Stimulated activated naive CD8-positive, alpha-beta T cell treated with anti-CD3 and anti-CD28 coated beads, Interleukin-15, amount 100 ng/mL, for 72 hours (primary cell): ENCODE results near the gene SLC35E2B.
"Not testable (repeated sequence)": the region's sequence is repeated elsewhere in the genome, so short reads cannot be mapped to it uniquely, and the experiment has no call there.

Source experiments
- ATAC-seq: fragments of 150-1000 bp; cut with Tn5 transposase; 2 replicates; pipeline ENCODE4 v1.10.0; 2021; ENCODE audit warnings: mild to moderate bottlenecking, moderate library complexity
- DNase-seq, 2 donors: peaks; one replicate each; pipeline ENCODE4 v3.0.0; 2021 to 2022
- H3K27ac Mint-ChIP-seq, 2 donors: one replicate each; pipeline ENCODE4 v1.8.0; 2022; ENCODE audit warnings: mild to moderate bottlenecking in 2 of 2, mixed read lengths in 2 of 2, moderate library complexity in 2 of 2
- H3K27me3 Mint-ChIP-seq: one replicate; pipeline ENCODE4 v1.8.0; 2022; ENCODE audit warnings: mixed read lengths
- H3K4me1 Mint-ChIP-seq: one replicate; pipeline ENCODE4 v1.8.0; 2022; ENCODE audit warnings: mild to moderate bottlenecking, mixed read lengths
- H3K4me3 Mint-ChIP-seq, 2 donors: one replicate each; pipeline ENCODE4 v1.8.0; 2022; ENCODE audit warnings: mild to moderate bottlenecking in 2 of 2, mixed read lengths in 2 of 2, moderate library complexity in 1 of 2
- H3K9me3 Mint-ChIP-seq, 2 donors: one replicate each; pipeline ENCODE4 v1.8.0; 2022; ENCODE audit warnings: mixed read lengths in 2 of 2

The SLC35E2B gene

GRCh38 chr1:1715109-1715883 lies 22.7 kb upstream of the SLC35E2B start:
- not testable (repeated sequence) for ATAC-seq, H3K4me3 Mint-ChIP-seq, DNase-seq, H3K9me3 Mint-ChIP-seq, H3K4me1 Mint-ChIP-seq, H3K27me3 Mint-ChIP-seq
- H3K27ac Mint-ChIP-seq, result peak overlapping the region in 1 of 2 donors; percentile 92

- DNase-seq, H3K9me3 Mint-ChIP-seq, H3K27me3 Mint-ChIP-seq, H3K4me1 Mint-ChIP-seq, H3K27ac Mint-ChIP-seq, ATAC-seq, H3K4me3 Mint-ChIP-seq: not testable (repeated sequence)
Measured at GRCh38 chr1:1707897-1708296, 15.3 kb upstream of the SLC35E2B start.

- H3K4me1 Mint-ChIP-seq, H3K9me3 Mint-ChIP-seq, H3K4me3 Mint-ChIP-seq, DNase-seq, H3K27me3 Mint-ChIP-seq, H3K27ac Mint-ChIP-seq, ATAC-seq: not testable (repeated sequence)
Measured at GRCh38 chr1:1707241-1707640, 14.6 kb upstream of the SLC35E2B start.

GRCh38 chr1:1705623-1706022 lies 13.0 kb upstream of the SLC35E2B start:
- not testable (repeated sequence) for ATAC-seq, H3K9me3 Mint-ChIP-seq, H3K27me3 Mint-ChIP-seq, H3K27ac Mint-ChIP-seq, DNase-seq, H3K4me1 Mint-ChIP-seq, H3K4me3 Mint-ChIP-seq

GRCh38 chr1:1704284-1704957 lies 11.8 kb upstream of the SLC35E2B start:
- not testable (repeated sequence) for H3K4me3 Mint-ChIP-seq, DNase-seq, H3K27me3 Mint-ChIP-seq, ATAC-seq, H3K4me1 Mint-ChIP-seq, H3K27ac Mint-ChIP-seq, H3K9me3 Mint-ChIP-seq

GRCh38 chr1:1703796-1704195 lies 11.2 kb upstream of the SLC35E2B start:
- ATAC-seq, result no peak
- H3K27me3 Mint-ChIP-seq, result no peaks in the 10 kb centered on the region
- no peak overlapping the region for H3K4me3 Mint-ChIP-seq
- DNase-seq, result no peak
- no peak overlapping the region for H3K27ac Mint-ChIP-seq
- no peaks in the 10 kb centered on the region for H3K4me1 Mint-ChIP-seq
- no peaks in the 10 kb centered on the region for H3K9me3 Mint-ChIP-seq

- not testable (repeated sequence) for H3K27me3 Mint-ChIP-seq, H3K27ac Mint-ChIP-seq, H3K4me3 Mint-ChIP-seq, DNase-seq, ATAC-seq, H3K4me1 Mint-ChIP-seq, H3K9me3 Mint-ChIP-seq
Measured at GRCh38 chr1:1702506-1702905, 9.9 kb upstream of the SLC35E2B start.

- not testable (repeated sequence) for H3K27me3 Mint-ChIP-seq, DNase-seq, H3K4me3 Mint-ChIP-seq, H3K4me1 Mint-ChIP-seq, H3K9me3 Mint-ChIP-seq, H3K27ac Mint-ChIP-seq, ATAC-seq
Measured at GRCh38 chr1:1700557-1700956, 8.0 kb upstream of the SLC35E2B start.

GRCh38 chr1:1700067-1700466 lies 7.5 kb upstream of the SLC35E2B start:
- not testable (repeated sequence) for H3K4me1 Mint-ChIP-seq, H3K27me3 Mint-ChIP-seq, H3K9me3 Mint-ChIP-seq, H3K27ac Mint-ChIP-seq, DNase-seq, H3K4me3 Mint-ChIP-seq
- ATAC-seq, result peak; percentile 21

- DNase-seq, H3K4me3 Mint-ChIP-seq, H3K27me3 Mint-ChIP-seq, ATAC-seq, H3K9me3 Mint-ChIP-seq, H3K27ac Mint-ChIP-seq, H3K4me1 Mint-ChIP-seq: not testable (repeated sequence)
Measured at GRCh38 chr1:1699061-1699460, 6.5 kb upstream of the SLC35E2B start.

- not testable (repeated sequence) for H3K27me3 Mint-ChIP-seq, H3K4me1 Mint-ChIP-seq, H3K4me3 Mint-ChIP-seq, H3K27ac Mint-ChIP-seq, ATAC-seq, H3K9me3 Mint-ChIP-seq, DNase-seq
Measured at GRCh38 chr1:1697358-1698183, 5.0 kb upstream of the SLC35E2B start.

GRCh38 chr1:1696431-1697357 lies 4.1 kb upstream of the SLC35E2B start:
- not testable (repeated sequence) for H3K27ac Mint-ChIP-seq, H3K27me3 Mint-ChIP-seq, H3K4me1 Mint-ChIP-seq, H3K9me3 Mint-ChIP-seq, DNase-seq, ATAC-seq, H3K4me3 Mint-ChIP-seq

GRCh38 chr1:1692324-1692713 lies 276 bp downstream of the SLC35E2B start:
- H3K27ac Mint-ChIP-seq, result peak overlapping the region in 1 of 2 donors; percentile 99

GRCh38 chr1:1691443-1691842 lies 1.2 kb downstream of the SLC35E2B start:
- H3K4me3 Mint-ChIP-seq, H3K27ac Mint-ChIP-seq, H3K9me3 Mint-ChIP-seq, H3K27me3 Mint-ChIP-seq, DNase-seq, ATAC-seq: not testable (repeated sequence)
- peaks cover 23% of the 10 kb centered on the region for H3K4me1 Mint-ChIP-seq

More at GRCh38 chr1:1692324-1692713, 276 bp downstream of the SLC35E2B start:
- DNase-seq (peak in 1 of 2 donors; percentile 83), ATAC-seq (peak; percentile 68)
- Mint-ChIP-seq H3K4me3 (peak overlapping the region; percentile 61 to 82), H3K4me1 (peaks cover 15% of the 10 kb centered on the region)
- H3K9me3 Mint-ChIP-seq, H3K27me3 Mint-ChIP-seq: not testable (repeated sequence)

GRCh38 chr1:1689526-1689925 lies 3.1 kb downstream of the SLC35E2B start:
- not testable (repeated sequence) for H3K27me3 Mint-ChIP-seq, DNase-seq, H3K4me3 Mint-ChIP-seq, H3K9me3 Mint-ChIP-seq, H3K27ac Mint-ChIP-seq, ATAC-seq
- H3K4me1 Mint-ChIP-seq, result peaks cover 33% of the 10 kb centered on the region
